Neuron (in vitro differentiated cells): ENCODE results near the gene FILIP1.

ENCODE experiments used
- H2AFZ ChIP-seq: one replicate; pipeline ENCODE4 v1.6.1; 2013; ENCODE audit warnings: low read depth, mild to moderate bottlenecking, inconsistent platforms, low read length, moderate library complexity
- H3K27me3 ChIP-seq: one replicate; pipeline ENCODE4 v1.6.1; 2013; ENCODE audit warnings: low read length; ENCODE audit not compliant: insufficient read depth
- H3K36me3 ChIP-seq: one replicate; pipeline ENCODE4 v1.6.1; 2013; ENCODE audit warnings: low read length; ENCODE audit not compliant: insufficient read depth
- H3K4me1 ChIP-seq: one replicate; pipeline ENCODE4 v1.6.1; 2013; ENCODE audit warnings: low read length; ENCODE audit not compliant: insufficient read depth
- H3K4me3 ChIP-seq: 2 replicates; pipeline ENCODE4 v1.5.1; 2013; ENCODE audit warnings: mild to moderate bottlenecking, low read length, moderate library complexity
- H3K9me3 ChIP-seq: one replicate; pipeline ENCODE4 v1.6.1; 2013; ENCODE audit warnings: low read length

Gene FILIP1

GRCh38 chr6:75347898-75348610, 145.5 kb downstream of the FILIP1 start:
- Histone ChIP-seq H3K4me3 (no peak overlapping the region), H3K27me3 (no peaks in the 10 kb centered on the region), H3K4me1 (peaks cover 20% of the 10 kb centered on the region), H2AFZ (no peak overlapping the region), H3K9me3 (no peaks in the 10 kb centered on the region), H3K36me3 (no peaks in the 10 kb centered on the region)

- no peak overlapping the region for H2AFZ ChIP-seq
- H3K36me3 ChIP-seq, result no peaks in the 10 kb centered on the region
- no peak overlapping the region for H3K4me3 ChIP-seq
- H3K27me3 ChIP-seq, result no peaks in the 10 kb centered on the region
- H3K9me3 ChIP-seq, result no peaks in the 10 kb centered on the region
- H3K4me1 ChIP-seq, result peaks cover 20% of the 10 kb centered on the region
Measured at GRCh38 chr6:75345413-75345812, 148.2 kb downstream of the FILIP1 start.

- H3K4me3 ChIP-seq, result no peak overlapping the region
- peaks cover 15% of the 10 kb centered on the region for H3K4me1 ChIP-seq
- no peaks in the 10 kb centered on the region for H3K9me3 ChIP-seq
- no peak overlapping the region for H2AFZ ChIP-seq
- H3K36me3 ChIP-seq, result no peaks in the 10 kb centered on the region
- no peaks in the 10 kb centered on the region for H3K27me3 ChIP-seq
Measured at GRCh38 chr6:75344455-75344854, 149.1 kb downstream of the FILIP1 start.

- H3K36me3 ChIP-seq, result no peaks in the 10 kb centered on the region
- H2AFZ ChIP-seq, result no peak overlapping the region
- H3K4me3 ChIP-seq, result no peak overlapping the region
- H3K4me1 ChIP-seq, result peaks cover 12% of the 10 kb centered on the region
- H3K27me3 ChIP-seq, result no peaks in the 10 kb centered on the region
- H3K9me3 ChIP-seq, result no peaks in the 10 kb centered on the region
Measured at GRCh38 chr6:75344021-75344420, 149.6 kb downstream of the FILIP1 start.

- peaks cover 33% of the 10 kb centered on the region for H3K4me1 ChIP-seq
- H2AFZ ChIP-seq, result no peak overlapping the region
- H3K9me3 ChIP-seq, result no peaks in the 10 kb centered on the region
- H3K4me3 ChIP-seq, result no peak overlapping the region
- H3K27me3 ChIP-seq, result no peaks in the 10 kb centered on the region
- H3K36me3 ChIP-seq, result no peaks in the 10 kb centered on the region
Measured at GRCh38 chr6:75337835-75338580, 155.6 kb downstream of the FILIP1 start.

- Histone ChIP-seq H3K36me3 (no peaks in the 10 kb centered on the region), H3K9me3 (no peaks in the 10 kb centered on the region), H3K4me1 (peaks cover 33% of the 10 kb centered on the region), H3K4me3 (peak overlapping the region; percentile 34), H2AFZ (peak overlapping the region; percentile 58), H3K27me3 (no peaks in the 10 kb centered on the region)
Measured at GRCh38 chr6:75334266-75335040, 159.1 kb downstream of the FILIP1 start.

- H3K4me3 ChIP-seq, result peak overlapping the region; percentile 34
- no peaks in the 10 kb centered on the region for H3K27me3 ChIP-seq
- H3K36me3 ChIP-seq, result no peaks in the 10 kb centered on the region
- peak overlapping the region; percentile 58 for H2AFZ ChIP-seq
- H3K4me1 ChIP-seq, result peaks cover 33% of the 10 kb centered on the region
- H3K9me3 ChIP-seq, result no peaks in the 10 kb centered on the region
Measured at GRCh38 chr6:75333676-75334200, 159.9 kb downstream of the FILIP1 start.

- Histone ChIP-seq H3K27me3 (no peaks in the 10 kb centered on the region), H3K4me3 (no peak overlapping the region), H3K4me1 (peaks cover 43% of the 10 kb centered on the region), H3K9me3 (no peaks in the 10 kb centered on the region), H2AFZ (no peak overlapping the region), H3K36me3 (no peaks in the 10 kb centered on the region)
Measured at GRCh38 chr6:75331151-75331550, 162.4 kb downstream of the FILIP1 start.

- Histone ChIP-seq H3K36me3 (no peaks in the 10 kb centered on the region), H3K9me3 (no peaks in the 10 kb centered on the region), H3K4me3 (no peak overlapping the region), H3K27me3 (no peaks in the 10 kb centered on the region), H3K4me1 (peaks cover 29% of the 10 kb centered on the region), H2AFZ (no peak overlapping the region)
Measured at GRCh38 chr6:75329703-75330102, 163.9 kb downstream of the FILIP1 start.

GRCh38 chr6:75327807-75328206, 165.8 kb downstream of the FILIP1 start:
- H3K9me3 ChIP-seq, result no peaks in the 10 kb centered on the region
- H3K4me1 ChIP-seq, result peaks cover 14% of the 10 kb centered on the region
- no peaks in the 10 kb centered on the region for H3K27me3 ChIP-seq
- H3K36me3 ChIP-seq, result no peaks in the 10 kb centered on the region
- no peak overlapping the region for H2AFZ ChIP-seq
- H3K4me3 ChIP-seq, result no peak overlapping the region

GRCh38 chr6:75326557-75327258, 166.9 kb downstream of the FILIP1 start:
- no peak overlapping the region for H2AFZ ChIP-seq
- no peaks in the 10 kb centered on the region for H3K36me3 ChIP-seq
- H3K27me3 ChIP-seq, result no peaks in the 10 kb centered on the region
- no peaks in the 10 kb centered on the region for H3K9me3 ChIP-seq
- peaks cover 14% of the 10 kb centered on the region for H3K4me1 ChIP-seq
- no peak overlapping the region for H3K4me3 ChIP-seq

- no peaks in the 10 kb centered on the region for H3K36me3 ChIP-seq
- H3K4me1 ChIP-seq, result no peaks in the 10 kb centered on the region
- no peaks in the 10 kb centered on the region for H3K27me3 ChIP-seq
Measured at GRCh38 chr6:75318900-75319299, 174.7 kb downstream of the FILIP1 start.

More at GRCh38 chr6:75318900-75319299, 174.7 kb downstream of the FILIP1 start:
- Histone ChIP-seq H2AFZ (no peak overlapping the region), H3K9me3 (no peaks in the 10 kb centered on the region), H3K4me3 (no peak overlapping the region)
